ENCODE data around the gene FURIN.

FURIN gene

GRCh38 chr15:90910441-90911301 is 42.3 kb downstream of the FURIN start:
- in situ Hi-C loops (cut with MboI; ENCODE audit: low pct_unique_long_range_greater_than_20kb, low sequenced_read_pairs, unreplicated experiment) = no loop called here
- DNase-seq (ENCODE audit: low spot score) = no peak
- no peak for TF ChIP-seq CTCF (IDR thresholded peaks at IDR 0.05; ENCODE audit: extremely low read depth, insufficient read depth, missing control alignments)

GRCh38 chr15:90911302-90911623 is 42.9 kb downstream of the FURIN start:
- no peak for TF ChIP-seq CTCF (IDR thresholded peaks at IDR 0.05; ENCODE audit: extremely low read depth, insufficient read depth, missing control alignments)
- DNase-seq (ENCODE audit: low spot score) = no peak
- in situ Hi-C loops (cut with MboI; ENCODE audit: low pct_unique_long_range_greater_than_20kb, low sequenced_read_pairs, unreplicated experiment) = no loop called here

- no peak for TF ChIP-seq CTCF (IDR thresholded peaks at IDR 0.05; ENCODE audit: extremely low read depth, insufficient read depth, missing control alignments)
- in situ Hi-C loops (cut with MboI; ENCODE audit: low pct_unique_long_range_greater_than_20kb, low sequenced_read_pairs, unreplicated experiment) = no loop called here
Observed at GRCh38 chr15:90911906-90912769, 43.8 kb downstream of the FURIN start.

GRCh38 chr15:90912770-90913075 is 44.3 kb downstream of the FURIN start:
- no peak for DNase-seq (ENCODE audit: low spot score)
- in situ Hi-C loops (cut with MboI; ENCODE audit: low pct_unique_long_range_greater_than_20kb, low sequenced_read_pairs, unreplicated experiment) = no loop called here
- TF ChIP-seq CTCF (IDR thresholded peaks at IDR 0.05; ENCODE audit: extremely low read depth, insufficient read depth, missing control alignments) = no peak

More at GRCh38 chr15:90911906-90912769, 43.8 kb downstream of the FURIN start:
- DNase-seq (ENCODE audit: low spot score) = no peak

GRCh38 chr15:90913398-90913944 is 45.1 kb downstream of the FURIN start:
- TF ChIP-seq CTCF (IDR thresholded peaks at IDR 0.05; ENCODE audit: extremely low read depth, insufficient read depth, missing control alignments) = no peak
- DNase-seq (ENCODE audit: low spot score) = no peak
- in situ Hi-C loops (cut with MboI; ENCODE audit: low pct_unique_long_range_greater_than_20kb, low sequenced_read_pairs, unreplicated experiment) = no loop called here

GRCh38 chr15:90914305-90915080 is 46.1 kb downstream of the FURIN start:
- DNase-seq (ENCODE audit: low spot score) = no peak
- no peak for TF ChIP-seq CTCF (IDR thresholded peaks at IDR 0.05; ENCODE audit: extremely low read depth, insufficient read depth, missing control alignments)

More at GRCh38 chr15:90914305-90915080, 46.1 kb downstream of the FURIN start:
- in situ Hi-C loops (cut with MboI; ENCODE audit: low pct_unique_long_range_greater_than_20kb, low sequenced_read_pairs, unreplicated experiment) = no loop called here
